Mammary epithelial cell (primary cell): ENCODE results near the gene CD28.

Experiments used
- EZH2 ChIP-seq: IDR thresholded peaks from 2 replicates; pipeline ENCODE4 v1.6.1; 2012; ENCODE audit warnings: low read length, inconsistent platforms, borderline replicate concordance
- TF ChIP-seq, protein P1 (sequence below), 2 donors: IDR thresholded peaks in 1 of 2; conservative IDR thresholded peaks in 1 of 2; 2 replicates each; pipeline ENCODE4 v1.5.1; 2011 to 2012; ENCODE audit warnings: inconsistent platforms in 2 of 2, low read length in 2 of 2, mild to moderate bottlenecking in 2 of 2, control low read depth in 1 of 2, low read depth in 1 of 2; ENCODE audit not compliant: insufficient read depth in 1 of 2; ENCODE audit errors: extremely low read depth in 1 of 2

GRCh38 chr2:203715744-203716143 lies 9.3 kb downstream of the CD28 start:
- TF ChIP-seq, protein P1, sequence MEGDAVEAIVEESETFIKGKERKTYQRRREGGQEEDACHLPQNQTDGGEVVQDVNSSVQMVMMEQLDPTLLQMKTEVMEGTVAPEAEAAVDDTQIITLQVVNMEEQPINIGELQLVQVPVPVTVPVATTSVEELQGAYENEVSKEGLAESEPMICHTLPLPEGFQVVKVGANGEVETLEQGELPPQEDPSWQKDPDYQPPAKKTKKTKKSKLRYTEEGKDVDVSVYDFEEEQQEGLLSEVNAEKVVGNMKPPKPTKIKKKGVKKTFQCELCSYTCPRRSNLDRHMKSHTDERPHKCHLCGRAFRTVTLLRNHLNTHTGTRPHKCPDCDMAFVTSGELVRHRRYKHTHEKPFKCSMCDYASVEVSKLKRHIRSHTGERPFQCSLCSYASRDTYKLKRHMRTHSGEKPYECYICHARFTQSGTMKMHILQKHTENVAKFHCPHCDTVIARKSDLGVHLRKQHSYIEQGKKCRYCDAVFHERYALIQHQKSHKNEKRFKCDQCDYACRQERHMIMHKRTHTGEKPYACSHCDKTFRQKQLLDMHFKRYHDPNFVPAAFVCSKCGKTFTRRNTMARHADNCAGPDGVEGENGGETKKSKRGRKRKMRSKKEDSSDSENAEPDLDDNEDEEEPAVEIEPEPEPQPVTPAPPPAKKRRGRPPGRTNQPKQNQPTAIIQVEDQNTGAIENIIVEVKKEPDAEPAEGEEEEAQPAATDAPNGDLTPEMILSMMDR (conservative IDR thresholded peaks at IDR 0.05 in 1 of 2, IDR thresholded peaks at IDR 0.05 in 1 of 2; ENCODE audit: extremely low read depth in 1 of 2, insufficient read depth in 1 of 2, low read depth in 1 of 2, low read length in 2 of 2) = no peak
- TF ChIP-seq EZH2 = no peak
